GM19351 (cell line): ENCODE results near the gene RPS8.
"Not testable (repeated sequence)": the region's sequence is repeated elsewhere in the genome, so short reads cannot be mapped to it uniquely, and the experiment has no call there.

Source experiments
- ATAC-seq: cut with Tn5 transposase; IDR thresholded peaks from one replicate; pipeline ENCODE4 v1.9.1; 2021; ENCODE audit warnings: mild to moderate bottlenecking, moderate library complexity; ENCODE audit not compliant: unreplicated experiment

Gene RPS8

DNA sequence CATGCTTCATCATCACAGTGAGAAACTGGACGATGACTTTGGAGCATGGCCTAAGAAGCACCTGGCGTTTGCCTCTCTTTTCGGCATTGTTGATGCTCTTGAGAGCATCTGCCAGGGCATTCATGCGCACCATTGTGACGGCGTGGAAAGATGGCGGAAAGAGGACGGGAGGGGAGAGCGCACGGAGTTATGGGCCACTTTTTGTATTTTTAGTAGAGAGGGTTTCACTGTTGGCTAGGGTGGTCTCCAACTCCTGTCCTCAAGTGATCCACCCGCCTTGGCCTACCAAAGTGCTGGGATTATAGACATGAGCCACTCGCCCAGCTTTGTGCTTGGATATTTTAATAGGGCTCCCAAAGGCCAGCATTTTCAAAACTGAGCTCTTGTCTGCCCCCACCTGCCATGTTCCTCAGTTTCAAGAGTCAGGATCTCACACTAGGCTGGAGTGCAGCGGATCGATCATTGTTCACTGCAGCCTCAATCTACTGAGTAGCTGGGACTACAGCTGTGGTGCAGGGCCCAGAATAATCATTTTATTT is 5.3 kb downstream of the RPS8 start:
- no peak for ATAC-seq

DNA sequence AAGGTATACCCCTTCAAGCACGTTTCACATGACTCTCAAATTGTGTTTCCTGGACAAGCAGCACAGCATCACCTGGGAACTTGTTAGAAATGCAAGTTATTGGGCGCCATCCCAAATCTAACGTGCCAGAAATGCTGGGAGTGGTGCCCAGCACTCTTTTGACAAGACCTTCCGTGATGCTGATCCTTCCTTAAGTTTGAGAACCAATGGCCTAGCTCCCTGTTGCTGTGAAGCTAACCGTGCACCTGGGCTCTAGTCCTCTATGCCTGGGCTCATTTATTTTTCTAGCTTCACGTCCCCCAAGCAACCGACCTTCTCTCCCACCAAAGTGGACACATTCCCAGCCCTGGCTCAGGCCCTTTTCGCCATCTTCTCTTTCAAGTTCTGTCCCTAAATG is 8.4 kb downstream of the RPS8 start:
- ATAC-seq, result no peak

- no peak for ATAC-seq
Measured at GRCh38 chr1:44784094-44785028, 9.0 kb downstream of the RPS8 start.

GRCh38 chr1:44785029-44785380 is 9.7 kb downstream of the RPS8 start:
- no peak for ATAC-seq

DNA sequence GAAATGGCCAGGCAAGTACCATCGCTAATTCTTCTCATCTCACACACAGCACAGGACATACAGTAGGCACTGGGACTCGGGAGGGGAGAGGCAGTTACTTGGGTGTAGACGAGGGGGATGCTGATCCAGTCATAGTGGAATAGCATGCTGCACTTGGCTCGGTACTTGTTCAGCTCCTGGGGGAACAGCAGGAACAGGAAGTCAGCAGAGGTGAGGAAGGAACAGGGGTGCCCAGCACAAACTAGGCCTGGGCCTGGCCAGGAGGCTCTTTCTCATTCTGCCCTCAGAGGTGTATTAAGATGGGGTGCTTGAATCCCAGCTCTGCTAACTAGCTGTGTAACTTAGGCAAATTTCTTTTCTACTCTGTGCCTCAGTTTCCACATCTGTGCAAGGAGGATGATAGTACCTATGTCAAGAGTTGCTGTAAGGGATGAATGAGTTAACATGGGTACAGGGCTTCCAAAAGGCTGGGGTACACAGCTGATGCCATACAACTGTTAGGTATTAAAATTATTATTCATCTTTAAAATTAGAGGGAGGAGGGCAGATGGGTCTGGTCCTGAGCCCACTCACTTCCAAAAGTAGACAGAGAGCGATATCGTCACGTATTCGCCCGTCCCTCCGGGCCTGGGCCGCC is 10.3 kb downstream of the RPS8 start:
- no peak for ATAC-seq

DNA sequence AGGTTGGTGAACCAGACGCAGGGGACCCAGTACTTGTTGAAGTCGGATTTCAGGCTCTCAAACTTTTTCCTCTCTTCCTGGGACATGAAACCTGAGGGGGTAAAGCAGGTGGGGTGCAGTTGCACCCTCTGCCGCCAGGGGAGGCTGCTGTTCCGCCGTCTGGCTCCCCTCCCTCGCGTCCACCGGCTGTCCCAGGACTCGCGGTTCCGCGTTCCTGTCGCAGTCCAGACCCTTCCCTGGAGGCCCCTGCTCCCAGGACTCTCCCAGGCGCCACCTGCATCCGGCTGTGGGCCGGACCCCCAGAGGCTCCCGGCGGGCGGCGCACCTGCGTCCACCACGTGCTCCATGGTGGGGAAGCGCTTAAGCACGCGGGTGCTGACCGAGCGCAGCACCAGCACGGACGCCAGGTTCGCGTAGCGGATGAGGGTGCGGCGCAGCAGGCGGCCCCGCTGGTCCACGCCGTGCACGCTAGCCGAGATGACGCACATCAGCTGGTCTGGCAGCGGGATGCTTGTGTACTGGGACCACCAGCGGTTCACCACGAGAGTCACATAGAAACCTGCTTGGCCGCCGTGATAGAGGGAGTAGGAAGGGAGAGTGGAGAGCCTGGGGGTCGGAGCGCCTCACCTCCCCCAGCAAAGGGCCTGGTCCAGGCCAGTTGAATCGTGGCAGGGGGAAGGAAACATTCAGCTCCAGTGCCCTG is 10.9 kb downstream of the RPS8 start:
- peak; percentile 70 for ATAC-seq

DNA sequence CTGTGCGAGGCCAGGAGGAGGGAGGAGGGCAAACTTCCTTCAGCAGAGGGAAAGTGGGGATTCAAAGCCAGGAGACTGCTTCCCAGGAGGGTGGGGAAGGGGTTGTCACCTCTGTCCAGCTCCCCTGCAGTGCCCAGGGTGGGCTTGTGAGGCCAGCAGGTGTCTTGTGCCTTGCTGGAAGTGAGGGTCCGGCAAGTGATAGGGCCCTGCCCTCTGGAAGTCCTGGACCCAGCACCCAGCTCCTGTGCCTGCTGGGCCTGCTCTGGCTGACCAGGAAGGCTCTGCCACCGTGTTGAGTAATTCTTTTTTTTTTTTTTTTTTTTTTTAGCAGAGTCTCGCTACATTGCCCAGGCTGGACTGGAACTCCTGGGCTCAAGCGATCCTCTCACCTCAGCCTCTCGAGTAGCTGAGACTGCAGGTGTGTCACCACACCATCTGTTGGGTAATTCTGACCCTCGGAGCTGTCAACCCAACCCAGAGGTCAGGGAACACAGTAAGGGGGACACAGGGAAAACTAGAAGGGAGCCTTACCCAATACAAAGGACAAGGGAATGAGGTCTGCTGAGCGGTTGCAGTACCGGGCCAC is 11.6 kb downstream of the RPS8 start:
- no peak for ATAC-seq

DNA sequence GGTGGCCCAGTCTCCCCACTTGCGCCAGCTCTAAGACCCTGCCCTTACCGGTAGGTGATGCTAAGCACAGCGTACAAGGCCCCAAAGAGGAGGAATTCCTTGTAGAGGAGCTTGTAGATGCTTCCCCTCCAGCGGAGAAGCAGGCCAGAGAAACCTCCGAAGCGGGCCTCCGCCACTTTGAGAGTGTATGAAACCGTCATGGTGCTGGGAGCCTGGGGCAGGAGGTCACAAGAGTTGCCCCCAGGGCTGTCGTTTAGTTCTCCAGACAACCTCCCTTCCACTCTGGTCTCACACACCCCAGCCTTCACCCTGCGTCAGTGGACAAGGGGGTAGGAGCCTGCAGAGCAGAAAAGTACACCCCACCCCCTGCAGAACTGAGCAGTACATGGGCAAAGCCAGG is 12.2 kb downstream of the RPS8 start:
- no peak for ATAC-seq

DNA sequence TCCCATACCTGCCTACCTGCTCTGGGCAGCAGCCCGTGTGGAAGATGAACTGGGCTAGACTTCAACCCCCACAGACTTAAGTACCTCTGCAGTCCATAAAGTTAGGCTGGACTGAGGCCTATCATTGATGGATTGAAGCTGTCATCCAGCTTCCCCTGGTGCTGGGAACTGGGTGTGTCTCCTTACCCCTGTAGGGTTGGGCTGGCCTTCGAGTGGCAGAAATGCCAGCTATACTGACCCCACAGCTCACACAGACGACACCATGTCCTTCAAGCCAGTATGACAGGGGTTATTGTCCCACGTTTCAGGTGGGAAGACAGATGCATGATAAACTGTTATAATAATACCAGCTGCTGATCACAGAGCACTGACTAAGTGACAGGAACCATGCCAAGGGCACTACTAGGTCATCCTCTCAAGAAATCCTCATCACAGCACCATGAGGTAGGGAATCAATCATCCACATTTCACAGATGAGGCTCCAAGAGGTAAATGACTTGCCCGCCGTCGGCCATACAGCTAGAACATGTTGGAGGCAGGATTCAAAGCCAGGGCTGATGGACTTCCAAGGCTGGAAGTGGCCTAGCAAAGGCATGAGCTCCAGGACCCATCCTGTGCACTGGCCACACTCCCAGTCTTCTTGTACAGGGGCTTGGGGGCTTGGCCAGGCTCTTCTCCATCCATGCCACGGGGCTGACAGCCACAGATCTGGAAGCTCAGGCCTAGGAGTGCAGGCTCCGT is 12.9 kb downstream of the RPS8 start, which contains the start of gene BEST4:
BEST4 (minus strand) TSS at position 51 of the 741 bp plus-strand sequence. CDS start 465 bp downstream, outside the sequence.
- ATAC-seq, result no peak

DNA sequence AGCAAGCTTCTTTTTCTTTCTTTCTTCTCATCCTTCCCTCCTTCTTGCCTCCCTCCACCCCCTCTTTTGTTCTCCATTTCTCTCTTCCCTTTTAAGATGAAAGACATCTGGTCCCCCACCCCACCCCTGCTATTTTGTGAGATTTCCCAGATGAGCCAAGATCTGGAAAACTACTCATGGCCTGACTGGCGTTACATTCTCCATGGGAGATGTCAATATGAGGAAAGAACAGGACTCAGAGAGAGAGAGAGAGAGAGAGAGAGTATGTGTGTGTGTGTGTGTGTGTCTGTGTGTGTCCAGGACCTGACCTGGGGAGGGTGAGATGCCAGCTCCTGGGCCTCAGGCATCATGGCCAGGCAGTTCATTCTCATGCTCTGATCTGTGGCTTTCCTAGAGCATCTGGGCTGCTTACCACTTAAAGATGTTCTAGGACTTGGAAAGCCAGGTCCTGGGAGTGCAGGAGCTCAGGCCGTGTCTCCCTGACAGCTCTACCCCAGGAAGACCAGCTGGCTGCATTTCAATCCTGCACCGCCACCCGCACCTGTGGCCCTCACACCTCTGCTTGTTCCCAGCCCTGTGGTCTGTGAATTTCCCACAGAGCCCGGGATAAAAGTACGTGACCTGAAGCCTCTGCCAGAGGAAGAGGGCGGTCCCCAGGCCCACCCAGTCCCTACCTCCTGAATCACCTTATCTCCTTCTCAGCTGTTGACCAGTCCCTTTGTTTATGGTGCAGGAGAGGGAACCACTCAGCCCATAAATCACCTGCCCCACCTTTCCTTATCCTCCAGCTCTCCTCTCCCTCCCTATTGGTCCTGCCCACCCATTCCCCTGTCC is 15.8 kb downstream of the RPS8 start:
- ATAC-seq, result no peak

GRCh38 chr1:44792736-44793502 is 17.6 kb downstream of the RPS8 start:
- no peak for ATAC-seq

DNA sequence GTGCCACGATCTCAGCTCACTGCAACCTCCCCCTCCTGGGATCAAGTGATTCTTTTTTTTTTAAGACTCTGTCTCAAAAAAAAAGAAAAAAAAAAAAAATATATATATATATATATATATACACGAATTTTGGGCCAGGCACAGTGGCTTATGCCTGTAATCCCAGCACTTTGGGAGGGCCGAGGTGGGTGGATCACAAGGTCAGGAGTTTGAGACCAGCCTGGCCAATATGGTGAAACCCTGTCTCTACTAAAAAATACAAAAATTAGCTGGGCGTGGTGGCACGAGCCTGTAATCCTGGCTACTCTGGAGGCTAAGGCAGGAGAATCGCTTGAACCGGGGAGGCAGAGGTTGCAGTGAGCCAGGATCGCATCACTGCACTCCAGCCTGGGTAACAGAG is 22.5 kb downstream of the RPS8 start:
- not testable (repeated sequence) for ATAC-seq

DNA sequence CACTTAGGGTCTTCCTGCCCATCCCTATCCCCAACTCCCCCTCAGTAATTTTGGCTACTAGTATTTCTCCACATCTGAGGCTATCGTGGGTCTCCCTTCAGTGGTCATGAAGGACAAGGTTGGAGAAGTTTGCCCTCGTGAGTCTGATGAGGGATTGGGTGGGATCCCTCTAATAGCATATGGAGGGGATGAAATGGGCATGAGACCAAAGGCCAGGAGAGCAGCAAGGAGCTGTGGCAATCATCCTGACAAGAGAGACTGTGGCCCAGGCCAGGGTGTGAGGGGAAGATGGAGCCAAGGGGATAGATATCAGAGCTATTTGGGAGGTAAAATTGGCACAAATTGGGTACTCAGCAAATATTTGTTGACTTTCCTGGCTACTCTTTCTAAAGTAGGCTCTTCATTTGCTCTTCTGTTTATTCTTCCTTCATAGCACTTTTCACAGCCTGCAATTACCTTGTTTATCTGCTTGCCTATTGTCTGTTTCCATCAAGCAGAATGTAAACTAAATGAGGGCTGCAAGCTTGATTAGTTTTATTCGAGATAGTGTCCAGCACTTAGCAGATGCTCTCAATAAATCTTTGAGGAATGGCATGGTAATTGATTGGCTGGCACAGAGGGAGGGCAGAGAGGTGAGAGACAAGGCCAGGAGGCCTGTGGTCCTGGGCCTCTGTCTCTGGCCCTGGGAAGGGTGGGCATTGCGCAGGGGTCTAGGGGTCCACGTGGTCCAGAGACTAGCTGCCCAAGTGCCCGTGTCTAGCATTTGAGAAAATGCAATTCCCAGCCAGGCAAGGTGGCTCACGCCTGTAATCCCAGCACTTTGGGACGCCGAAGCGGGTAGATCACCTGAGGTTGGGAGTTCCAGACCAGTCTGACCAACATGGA is 23.4 kb downstream of the RPS8 start:
- no peak for ATAC-seq

DNA sequence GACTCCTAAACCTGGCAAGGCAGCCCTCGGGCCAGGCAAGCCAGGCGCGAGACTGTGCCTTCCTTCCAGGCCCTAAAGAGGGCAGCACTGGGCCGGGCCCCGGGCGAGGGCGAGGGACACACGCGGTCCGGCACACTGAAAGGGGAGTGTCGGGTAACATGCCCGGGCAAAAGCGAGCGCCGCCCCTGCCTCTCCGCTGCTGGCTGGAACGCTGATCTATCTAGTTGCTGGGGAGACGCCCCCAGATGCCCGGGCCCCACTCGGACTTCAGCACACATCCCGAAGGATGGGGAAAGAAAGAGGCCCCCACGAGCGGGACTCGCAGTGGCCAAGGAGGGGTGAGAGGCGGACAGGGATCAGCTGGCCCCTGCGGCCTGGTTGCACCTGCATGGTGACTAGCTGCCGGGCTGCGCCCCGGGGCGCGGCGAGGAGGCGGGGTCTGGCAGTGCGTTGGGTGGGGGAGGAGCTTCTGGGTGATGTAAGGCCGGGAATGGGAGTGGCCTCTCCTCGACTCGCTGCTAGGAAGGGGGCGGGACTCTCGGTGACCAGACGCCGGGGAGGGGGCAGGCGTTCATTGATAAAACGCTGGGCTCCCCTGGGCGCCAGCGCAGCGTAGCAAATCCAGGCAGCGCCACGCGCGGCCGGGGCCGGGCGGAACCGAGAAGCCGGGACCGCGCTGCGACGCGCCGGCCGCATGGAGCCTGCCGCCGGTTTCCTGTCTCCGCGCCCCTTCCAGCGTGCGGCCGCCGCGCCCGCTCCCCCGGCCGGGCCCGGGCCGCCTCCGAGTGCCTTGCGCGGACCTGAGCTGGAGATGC is 24.6 kb downstream of the RPS8 start, which contains the start of gene PLK3:
PLK3 (plus strand) TSS at position 608 of the 815 bp plus-strand sequence; CDS start at position 695, 87 bp downstream.
- peak; percentile 82 for ATAC-seq

- no peak for ATAC-seq
Measured at GRCh38 chr1:44801491-44802305, 26.4 kb downstream of the RPS8 start.
